Measurements from ENCODE around the gene FRMD5.
"Not testable (repeated sequence)": the region's sequence is repeated elsewhere in the genome, so short reads cannot be mapped to it uniquely, and the experiment has no call there.

FRMD5 gene

DNA sequence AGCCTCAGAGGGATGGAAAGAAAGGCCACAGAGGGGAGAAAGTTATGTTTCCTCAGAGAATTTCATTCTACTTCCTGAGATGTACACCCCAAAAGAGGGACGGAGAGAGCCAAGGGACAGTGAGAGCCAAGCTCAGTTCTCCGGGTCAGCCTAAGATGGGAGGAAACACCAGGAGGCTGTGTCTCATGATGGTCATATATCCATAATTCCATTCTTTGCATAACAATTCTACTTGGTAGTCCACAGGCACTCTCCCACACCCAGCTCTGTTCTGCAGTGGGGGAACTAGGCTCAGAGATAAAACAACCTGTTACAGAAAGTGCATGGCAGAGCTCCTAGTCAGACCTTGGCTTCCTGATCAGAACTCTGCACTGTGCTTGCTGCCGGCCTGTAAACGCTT is 313.8 kb downstream of the FRMD5 start:
- DNase-seq: no peak

DNA sequence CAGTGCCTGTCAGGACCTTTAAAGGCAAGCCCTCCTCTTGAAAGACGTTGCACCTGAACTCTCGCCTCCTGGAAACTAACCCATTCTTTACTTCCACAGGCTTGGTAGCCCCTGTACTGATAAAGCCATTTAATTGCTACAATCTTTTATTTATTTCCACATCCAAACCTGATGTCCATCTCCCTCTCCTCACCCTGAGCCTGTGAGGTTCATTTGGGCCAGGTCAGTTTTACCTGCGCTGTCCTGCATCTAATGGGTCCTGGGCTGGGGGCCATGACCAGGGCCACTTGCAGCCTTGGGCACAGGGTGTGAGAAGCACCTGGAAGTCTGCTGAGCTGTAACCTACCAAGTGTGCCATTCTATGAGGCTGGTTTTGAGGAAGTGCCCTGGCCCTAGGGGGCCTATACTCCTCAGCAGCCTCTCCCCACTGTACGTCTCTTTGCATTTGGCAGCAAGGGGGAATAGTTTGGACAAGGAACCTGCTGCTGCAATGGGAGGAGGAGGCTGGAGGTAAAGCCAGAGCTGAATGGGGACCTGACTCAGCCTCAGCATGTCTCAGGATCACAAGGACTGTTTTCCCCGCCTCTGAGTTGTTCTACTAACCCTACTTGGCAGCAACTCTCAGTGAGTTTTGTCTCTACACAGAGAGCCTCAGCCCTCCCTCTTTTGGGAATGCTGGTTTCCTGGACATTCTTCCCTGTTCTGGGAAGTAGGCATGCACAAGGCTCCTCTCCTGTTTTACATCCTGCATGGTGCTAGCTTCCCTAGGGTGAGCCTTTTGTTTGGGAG is 314.5 kb downstream of the FRMD5 start:
- no peak for DNase-seq

DNA sequence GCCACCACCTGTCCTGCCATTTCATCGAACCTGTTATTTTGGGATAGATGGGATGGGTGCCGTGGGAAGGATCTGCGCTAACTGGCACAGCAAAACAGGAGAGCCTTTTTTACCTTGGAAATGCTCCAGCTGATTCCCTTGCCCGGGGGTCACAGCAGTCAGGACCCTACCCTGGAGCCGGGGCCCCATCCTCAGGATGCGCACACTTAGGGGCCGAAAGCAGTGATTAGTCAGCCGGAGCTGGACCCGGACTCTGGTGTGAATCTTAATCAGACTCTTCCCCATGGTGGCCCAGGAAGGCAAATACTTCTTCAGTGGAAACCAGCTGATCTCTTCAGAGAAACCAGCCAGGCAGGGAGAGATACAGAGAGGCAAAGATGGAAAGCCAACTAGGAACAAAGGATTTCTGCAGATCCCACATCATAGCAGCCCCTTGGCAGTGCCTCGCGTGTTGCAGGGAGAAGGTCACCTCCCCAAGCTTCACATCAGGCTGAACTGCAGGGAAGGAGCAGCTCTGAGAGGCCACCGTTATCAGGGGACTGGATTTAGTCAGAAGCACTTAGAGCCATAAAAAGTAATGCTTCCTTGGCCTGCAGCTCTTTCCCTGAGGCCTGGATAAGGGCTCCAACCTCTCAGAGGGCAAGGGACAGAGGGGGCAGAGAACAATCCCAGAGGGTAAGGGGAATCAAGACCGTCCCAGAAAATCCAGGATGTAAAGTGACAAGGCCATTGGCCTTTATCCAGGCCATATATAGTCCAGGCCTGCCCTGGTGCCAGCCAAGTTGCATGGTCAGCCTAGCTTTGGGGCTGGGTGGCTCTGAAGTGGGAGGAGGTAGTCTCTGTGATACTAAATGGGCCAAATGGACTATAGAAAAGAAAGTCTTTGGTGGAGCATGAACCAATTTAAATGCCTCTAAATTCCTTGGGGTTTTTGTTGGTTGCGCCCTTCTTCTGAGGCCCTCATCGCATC is 315.4 kb downstream of the FRMD5 start:
- no peak for DNase-seq

DNA sequence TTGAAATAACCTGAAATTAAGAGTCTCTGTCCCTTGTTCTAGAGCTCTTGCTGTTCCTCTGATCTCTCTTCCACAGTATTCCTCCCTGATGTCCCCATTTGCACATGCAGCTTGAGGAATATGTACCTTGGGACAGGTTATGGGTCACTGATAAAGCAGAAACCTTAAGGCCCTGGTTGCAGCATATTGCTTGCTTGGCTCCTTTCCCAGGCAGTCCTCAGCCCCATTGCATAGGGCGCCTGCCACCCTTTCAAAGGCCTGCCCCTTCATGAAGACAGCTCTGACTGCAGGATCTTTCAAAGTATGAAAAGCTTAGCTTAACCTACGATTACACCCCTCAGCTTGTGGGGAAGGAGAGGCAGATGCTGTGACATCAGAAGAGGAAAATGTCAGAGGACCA is 316.6 kb downstream of the FRMD5 start:
- no peak for DNase-seq

DNA sequence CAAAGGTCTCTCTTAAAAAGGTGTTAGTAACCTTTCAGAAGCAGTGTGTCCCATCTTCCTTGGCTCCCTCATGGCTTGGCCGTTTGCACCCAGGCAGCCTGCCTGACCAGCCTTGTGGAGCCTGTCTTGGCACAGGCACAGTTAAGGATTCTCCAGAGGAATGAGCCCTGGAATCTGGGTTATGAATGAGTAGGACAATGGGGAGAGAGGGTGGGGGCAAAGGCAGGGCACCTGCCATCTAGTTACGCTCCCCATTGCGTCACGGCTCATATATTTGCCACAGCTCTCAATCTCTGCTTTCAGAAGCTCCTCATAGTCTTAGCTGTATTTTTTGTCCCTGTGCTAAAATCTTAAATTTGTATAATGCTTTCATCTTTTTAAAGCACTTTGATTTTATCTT is 317.7 kb downstream of the FRMD5 start:
- DNase-seq: no peak

DNA sequence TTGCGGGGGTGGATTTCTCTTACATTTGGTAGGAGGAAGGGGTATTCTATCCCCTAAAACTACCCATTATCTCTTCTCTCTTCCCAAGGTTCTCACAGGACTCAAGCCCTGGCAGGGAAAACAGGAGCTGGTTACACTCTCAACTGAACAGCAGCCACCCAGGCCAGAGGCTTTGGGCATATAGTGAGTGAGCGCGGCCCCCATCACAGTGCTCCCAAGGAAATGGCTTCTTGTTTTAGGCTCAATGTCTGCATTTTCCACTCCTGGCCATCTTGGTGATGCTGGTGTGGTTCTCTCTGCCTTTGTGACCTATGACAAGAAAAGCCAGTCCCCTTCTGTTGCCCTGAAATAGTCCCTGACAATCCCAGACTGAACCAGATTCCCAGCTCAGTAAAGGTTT is 318.2 kb downstream of the FRMD5 start:
- DNase-seq: no peak

DNA sequence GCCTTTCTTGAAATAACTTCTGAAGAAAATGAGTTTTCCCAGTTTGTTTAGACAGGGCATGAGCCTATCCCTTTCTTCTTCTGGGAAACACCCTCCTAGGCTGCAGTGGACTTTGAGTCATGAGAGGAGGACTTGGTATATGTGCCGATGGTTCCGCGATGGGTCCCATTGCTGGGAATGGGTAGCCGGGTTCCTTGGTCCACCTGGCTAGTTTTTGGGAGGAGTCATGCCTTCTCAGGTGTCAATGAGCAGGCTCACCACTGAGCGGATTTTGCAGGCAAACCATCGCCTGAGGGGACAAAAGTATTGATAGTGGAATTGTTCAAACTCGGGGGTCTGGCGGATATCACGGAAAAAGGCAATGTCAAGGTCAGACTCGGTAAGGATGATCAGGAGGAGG is 321.4 kb downstream of the FRMD5 start:
- no peak for DNase-seq

DNA sequence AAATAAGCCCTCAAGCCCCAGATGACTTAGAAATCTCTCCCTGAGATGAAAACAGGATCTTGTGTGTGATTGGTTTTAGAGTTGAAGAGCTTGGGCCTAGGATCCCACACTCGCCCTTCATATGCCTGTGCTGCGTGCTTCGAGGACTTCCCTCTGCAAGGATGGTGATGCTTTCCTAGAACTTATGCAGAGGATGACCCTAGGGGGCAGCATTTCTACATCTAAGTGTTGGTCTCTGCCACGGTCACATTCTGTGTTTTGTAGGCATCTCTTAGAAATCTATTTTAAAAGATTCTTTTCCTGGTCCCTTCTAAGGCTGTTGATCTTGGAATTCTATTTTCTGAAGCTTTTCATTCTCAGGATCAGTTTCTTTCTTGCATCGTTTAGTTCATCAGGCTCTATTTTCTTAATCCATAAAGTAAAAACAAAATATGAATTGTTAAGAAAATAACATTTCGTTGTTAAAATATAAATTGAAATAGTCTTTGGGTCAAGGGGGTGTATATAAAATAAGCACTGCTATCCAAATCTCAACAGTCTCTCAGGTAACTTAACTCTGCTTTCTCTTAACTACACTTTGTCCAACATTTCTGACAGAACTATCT is 322.6 kb downstream of the FRMD5 start:
- DNase-seq: no peak

DNA sequence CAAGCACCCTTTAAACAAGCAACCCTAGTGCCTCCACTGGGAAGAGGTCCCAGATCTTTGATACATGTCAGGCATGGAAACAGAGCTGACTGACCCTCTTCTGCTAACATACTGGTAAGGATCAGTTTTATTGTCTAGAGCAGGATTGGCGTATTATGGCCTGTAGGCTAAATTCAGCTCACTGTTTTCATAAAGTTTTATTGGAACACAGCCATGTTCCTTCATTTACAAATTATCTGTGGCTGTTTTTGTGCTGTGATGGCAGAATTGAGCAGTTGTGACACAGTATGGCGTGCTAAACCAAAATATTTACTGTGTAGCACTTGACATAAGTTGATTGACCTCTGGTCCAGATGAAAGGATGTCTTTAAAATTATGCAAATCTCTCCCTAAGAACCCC is 323.2 kb downstream of the FRMD5 start:
- DNase-seq: no peak

DNA sequence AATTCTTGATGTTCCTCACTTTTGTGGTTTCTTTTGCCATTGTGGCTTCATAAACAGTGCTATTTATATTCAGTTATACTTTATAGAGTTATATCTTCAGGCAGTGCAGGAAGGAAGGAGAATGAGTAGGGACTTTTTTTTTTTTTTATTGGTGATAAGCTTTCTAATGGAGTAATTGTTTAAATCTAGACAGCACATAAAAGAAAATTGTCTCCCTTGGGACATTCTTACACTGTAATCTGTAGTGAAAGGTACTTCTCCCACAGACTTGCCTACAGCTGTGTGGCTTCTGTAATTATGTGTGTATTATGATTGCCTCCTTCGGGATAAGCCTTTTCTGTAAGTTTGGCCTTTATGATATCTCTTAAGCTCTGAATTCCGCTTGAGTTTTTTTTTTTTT is 326.7 kb downstream of the FRMD5 start:
- DNase-seq: no peak

DNA sequence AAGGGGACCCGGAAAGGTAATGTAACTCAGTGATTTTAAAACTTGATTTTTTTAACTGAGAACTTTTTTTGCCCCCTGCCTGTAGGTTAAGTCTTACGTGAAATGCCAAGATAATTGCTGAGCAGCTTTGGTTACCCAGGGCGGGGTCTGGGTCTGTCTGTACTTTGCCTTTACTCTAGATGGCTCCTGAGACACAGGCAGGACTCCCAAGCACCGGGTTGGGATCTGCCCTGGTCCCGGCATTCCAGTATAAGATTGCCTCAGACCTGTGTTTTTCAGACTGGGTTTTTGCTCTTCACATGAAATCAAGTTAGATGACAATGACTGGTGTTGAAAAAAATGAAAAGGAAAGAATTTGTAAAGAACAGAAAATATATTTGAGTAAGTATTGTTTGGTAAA is 328.0 kb downstream of the FRMD5 start:
- DNase-seq: no peak

DNA sequence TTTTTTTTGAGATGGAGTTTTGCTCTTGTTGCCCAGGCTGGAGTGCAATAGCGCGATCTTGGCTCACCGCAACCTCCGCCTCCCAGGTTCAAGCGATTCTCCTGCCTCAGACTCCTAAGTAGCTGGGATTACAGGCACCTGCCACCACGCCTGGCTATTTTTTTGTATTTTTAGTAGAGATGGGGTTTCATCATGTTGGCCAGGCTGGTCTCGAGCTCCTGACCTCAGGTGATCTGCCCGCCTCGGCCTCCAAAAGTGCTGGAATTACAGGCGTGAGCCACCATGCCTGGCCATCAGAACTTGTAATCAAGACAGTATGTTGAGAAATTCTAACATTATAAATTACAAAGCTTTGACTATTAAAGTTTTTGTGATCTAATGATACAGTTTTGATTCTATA is 328.4 kb downstream of the FRMD5 start:
- not testable (repeated sequence) for DNase-seq

DNA sequence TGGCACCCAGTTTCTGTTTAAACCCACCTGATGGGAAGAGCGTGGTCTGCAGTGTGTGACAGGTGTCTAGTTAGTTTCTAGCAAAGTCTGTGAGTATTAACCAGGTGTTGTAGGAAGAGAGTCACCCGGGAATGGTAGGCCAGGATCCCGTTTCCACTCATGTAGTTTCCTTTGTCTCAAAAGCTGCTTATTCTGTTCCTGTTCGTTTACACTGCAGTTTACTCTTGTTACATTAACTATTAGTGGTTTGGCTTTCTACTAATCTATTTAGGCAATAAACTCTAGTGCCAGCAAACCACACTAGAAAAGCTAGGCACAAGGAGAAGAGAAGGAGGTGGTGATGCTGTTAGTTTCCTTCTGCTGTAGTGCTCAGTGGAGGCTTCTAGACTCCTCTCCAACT is 335.5 kb downstream of the FRMD5 start:
- DNase-seq: no peak

DNA sequence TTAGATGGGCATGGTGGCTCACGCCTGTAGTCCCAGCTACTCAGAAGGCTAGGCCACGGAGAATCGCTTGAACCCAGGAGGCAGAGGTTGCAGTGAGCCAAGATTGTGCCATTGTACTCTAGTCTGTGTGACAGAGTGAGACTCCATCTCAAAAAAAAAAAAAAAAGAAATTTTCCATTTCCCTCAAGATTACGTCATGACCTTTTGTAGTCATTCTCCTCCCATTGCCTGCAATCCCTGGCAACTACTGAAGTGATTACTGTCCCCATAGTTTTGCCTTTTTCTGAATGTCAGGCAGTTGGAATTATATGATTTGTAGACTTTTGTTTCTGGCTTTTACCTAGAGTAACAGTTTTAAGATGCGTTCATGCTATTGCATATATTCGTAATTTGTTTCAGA is 340.3 kb downstream of the FRMD5 start:
- DNase-seq: no peak

DNA sequence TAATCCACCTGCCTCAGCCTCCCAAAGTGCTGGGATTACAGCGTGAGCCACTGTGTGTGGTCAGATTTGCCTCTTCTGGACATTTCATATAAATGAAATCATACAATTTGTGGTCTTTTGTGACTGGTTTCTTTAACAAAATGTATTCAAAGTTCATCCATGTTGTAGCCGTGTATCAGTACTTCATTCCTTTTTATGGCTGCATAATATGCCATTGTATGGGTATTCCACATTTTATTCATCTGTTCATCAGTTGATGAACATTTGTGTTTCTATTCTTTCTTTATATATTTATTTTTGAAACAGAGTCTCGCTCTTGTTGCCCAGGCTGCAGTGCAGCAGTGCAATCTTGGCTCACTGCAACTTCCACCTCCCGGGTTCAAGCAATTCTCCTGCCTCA is 342.5 kb downstream of the FRMD5 start:
- no peak for DNase-seq

DNA sequence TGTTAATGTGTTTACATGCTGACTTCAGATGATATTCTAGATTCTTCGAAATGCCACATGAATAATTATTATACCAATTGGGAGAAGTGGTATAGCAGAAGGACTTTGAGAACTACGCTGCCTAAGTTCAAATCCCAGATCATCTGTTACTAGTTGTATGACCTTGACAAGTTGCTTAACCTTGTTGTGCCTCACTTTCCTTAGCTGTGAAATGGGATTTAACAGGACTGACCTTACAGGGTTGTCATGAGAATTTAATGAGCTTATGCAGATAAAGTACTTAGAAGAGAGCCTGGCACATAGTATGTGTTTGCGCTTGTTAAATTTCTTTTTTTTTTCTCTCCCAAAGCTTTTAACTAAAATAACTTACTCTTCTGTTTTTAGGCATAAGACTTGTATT is 343.8 kb downstream of the FRMD5 start:
- no peak for DNase-seq

DNA sequence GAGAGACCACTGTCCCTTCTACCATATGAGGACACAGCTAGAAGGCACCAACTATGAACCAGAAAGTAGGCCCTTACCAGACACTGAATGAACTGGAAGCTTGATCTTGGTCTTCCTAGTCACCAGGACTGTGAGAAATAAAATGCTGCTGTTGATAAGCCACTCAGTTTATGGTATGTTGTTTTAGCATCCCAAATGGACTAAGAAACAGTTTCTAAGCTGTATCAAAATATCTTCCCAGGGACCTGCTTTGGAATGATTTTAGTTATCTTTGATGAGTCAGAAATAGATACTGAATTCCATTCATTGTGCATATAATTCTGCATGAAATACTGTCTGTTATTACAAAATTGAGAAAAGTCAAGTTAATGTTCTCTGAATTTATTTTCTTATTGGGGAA is 349.6 kb downstream of the FRMD5 start:
- DNase-seq: no peak

DNA sequence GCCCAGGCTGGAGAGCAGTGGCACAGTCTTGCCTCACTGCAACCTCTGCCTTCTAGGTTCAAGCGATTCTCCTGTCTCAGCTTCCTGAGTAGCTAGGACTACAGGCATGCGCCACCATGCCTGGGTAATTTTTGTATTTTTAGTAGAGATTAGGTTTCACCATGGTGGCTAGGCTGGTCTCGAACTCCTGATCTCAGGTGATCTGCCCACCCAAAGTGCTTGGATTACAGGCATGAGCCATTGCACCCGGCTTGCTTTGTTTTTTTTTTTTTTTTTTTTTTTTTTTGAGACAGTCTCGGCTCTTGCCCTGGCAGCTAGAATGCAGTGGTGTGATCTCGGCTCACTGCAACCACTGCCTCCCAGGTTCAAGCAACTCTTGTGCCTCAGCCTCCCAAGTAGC is 362.6 kb downstream of the FRMD5 start:
- not testable (repeated sequence) for DNase-seq

DNA sequence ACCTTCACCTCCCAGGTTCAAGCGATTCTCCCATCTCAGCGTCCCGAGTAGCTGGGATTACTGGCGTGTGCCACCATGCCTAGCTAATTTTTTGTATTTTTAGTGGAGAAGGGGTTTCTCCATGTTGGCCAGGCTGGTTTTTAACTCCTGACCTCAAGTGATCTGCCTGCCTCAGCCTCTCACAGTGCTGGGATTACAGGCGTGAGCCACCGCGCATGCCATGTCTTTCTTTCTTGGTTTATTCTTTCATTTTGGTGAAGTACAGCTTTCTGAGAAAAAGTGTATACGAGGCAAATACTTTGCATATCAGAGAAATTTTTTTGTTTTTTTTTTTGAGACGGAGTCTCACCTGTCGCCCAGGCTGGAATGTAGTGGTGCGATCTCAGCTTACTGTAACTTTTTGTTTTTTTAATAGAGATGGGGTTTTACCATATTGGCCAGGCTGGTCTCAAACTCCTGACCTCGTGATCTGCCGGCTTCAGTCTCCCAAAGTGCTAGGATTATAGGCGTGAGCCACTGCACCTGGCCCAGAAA is 363.5 kb downstream of the FRMD5 start:
- DNase-seq: not testable (repeated sequence)

DNA sequence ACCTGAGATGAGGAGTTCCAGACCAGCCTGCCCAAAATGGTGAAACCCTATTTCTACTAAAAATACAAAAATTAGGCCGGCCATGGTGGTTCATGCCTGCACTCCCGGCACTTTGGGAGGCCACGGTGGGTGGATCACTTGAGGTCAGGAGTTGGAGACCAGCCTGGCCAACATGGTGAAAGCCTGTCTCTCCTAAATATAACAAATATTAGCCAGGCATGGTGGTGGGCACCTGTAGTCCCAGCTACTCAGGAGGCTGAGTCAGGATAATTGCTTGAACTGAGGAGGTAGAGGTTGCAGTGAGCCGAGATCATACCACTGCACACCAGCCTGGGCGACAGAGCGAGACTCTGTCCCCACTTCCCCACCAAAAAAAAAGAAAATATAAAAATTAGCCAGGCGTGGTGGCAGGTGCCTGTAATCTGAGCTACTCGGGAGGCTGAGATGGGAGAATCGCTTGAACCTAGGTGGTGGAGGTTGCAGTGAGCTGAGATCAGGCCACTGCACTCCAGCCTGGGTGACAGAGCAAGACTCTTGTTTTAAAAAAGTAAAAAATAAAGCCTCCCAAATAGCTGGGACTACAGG is 364.3 kb downstream of the FRMD5 start:
- not testable (repeated sequence) for DNase-seq

DNA sequence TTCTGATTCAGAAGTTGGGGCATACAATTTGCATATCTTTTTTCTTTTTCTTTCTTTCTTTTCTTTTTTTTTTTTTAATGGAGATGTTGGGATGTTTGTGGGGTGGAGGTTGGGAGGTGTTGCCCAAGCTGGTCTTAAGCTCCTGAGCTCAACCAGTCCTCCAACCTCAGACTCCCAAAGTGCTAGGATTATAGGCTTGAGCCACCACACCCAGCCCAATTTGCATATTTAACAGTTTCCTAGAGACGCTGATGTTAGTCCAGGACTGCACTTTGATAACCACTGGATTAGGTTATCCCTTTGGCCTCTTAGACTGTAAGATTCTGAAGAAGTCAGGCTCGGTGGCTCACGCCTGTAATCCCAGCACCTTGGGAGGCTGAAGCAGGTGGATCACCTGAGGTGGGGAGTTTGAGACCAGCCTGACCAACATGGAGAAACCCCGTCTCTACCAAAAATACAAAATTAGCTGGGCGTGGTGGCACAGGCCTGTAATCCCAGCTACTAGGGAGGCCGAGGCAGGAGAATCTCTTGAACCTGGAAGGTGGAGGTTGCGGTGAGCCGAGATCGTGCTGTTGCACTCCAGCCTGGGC is 365.0 kb downstream of the FRMD5 start:
- not testable (repeated sequence) for DNase-seq

DNA sequence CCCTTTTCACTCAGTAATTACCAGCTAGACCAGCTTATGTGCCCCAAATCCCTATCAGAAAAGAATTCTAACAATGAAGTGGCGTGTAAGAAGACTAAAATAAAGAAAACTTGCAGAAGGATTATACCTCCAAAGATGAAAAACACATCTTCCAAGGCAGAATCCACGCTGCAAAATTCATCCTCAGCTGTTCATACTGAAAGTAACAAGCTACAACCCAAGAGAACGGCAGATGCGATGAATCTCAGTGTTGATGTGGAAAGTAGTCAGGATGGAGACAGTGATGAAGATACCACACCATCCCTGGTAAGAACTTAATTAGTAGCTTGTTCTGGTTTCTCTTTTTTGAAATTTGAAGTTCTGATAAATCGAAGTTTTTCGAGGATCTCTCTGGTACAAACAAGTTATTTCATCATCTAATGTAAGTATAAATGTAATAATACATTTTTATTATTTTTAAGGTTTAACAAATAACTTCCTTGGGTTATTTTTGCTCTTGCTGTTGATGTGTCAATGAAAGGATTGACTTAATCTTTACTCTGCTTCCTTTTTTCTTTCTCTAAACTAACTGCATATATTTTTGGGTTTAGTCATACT is 366.9 kb downstream of the FRMD5 start:
- no peak for DNase-seq
